ENCODE data around the gene CNTD1.

GRCh38 chr17:42830971-42831370, 32.3 kb downstream of the CNTD1 start:
- TF ChIP-seq CTCF (IDR thresholded peaks at IDR 0.05) (no peak), ZFX (IDR thresholded peaks at IDR 0.05; ENCODE audit: borderline replicate concordance) (no peak)

Data from 22Rv1 (cell line).